Measurements from ENCODE around the gene FAM171A1.

DNA sequence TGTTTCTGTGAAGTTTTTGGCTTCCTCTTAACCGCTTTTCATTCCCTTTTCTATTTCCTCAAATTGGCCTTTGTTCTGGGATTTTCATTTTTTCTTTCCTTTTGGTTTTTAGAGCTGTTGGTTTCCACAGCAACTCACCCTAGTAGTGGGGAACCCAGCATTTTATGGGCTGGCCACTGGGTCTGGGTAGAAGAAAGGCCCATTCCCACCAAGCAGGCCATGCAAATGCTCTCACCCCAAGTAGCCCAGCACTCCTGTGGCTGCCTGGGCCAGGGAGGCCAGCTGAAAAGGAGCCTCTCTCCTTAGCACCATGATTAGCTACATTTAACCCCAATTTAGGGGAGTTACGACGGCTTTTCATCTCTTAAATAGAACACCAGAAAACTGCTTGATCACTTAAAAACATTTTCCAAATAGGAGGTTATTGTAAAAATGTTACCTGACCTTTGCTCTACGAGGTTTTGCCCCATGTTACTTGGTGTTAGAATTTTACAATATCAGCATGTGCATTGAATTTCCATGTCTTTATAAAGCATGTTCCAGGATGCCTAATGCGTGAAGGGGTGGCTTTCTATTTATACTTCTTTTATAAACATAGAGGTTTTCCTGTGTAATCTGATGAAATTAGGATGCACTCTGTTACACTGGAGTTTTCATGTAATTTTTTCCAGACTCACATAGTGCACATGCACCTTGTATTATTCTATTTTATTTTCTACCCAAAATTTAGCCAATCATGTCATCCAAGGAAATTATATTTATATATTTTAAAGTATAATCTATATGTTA, 75.4 kb downstream of the FAM171A1 start:
- TF ChIP-seq RXRA (IDR thresholded peaks at IDR 0.05; ENCODE audit: borderline replicate concordance, low read depth) (no peak), TAF1 (IDR thresholded peaks at IDR 0.05; ENCODE audit: borderline replicate concordance, low read depth, low read length) (no peak), FOXM1 (IDR thresholded peaks at IDR 0.05; ENCODE audit: low read depth) (no peak), POLR2AphosphoS5 (IDR thresholded peaks at IDR 0.05; ENCODE audit: low read depth, low read length) (no peak), CHD2 (IDR thresholded peaks at IDR 0.05; ENCODE audit: low read length, partially characterized antibody) (no peak), MEF2A (IDR thresholded peaks at IDR 0.05; ENCODE audit: borderline replicate concordance, low read depth) (no peak), SMC3 (IDR thresholded peaks at IDR 0.05; ENCODE audit: low read depth, low read length) (no peak), EP300 (IDR thresholded peaks at IDR 0.05; ENCODE audit: borderline replicate concordance in 1 of 2, low read depth in 1 of 2, low read length in 1 of 2) (no peak), ELF1 (IDR thresholded peaks at IDR 0.05) (no peak), FOSL2 (IDR thresholded peaks at IDR 0.05; ENCODE audit: borderline replicate concordance, low read depth) (no peak)
- TF ChIP-seq, protein P1, sequence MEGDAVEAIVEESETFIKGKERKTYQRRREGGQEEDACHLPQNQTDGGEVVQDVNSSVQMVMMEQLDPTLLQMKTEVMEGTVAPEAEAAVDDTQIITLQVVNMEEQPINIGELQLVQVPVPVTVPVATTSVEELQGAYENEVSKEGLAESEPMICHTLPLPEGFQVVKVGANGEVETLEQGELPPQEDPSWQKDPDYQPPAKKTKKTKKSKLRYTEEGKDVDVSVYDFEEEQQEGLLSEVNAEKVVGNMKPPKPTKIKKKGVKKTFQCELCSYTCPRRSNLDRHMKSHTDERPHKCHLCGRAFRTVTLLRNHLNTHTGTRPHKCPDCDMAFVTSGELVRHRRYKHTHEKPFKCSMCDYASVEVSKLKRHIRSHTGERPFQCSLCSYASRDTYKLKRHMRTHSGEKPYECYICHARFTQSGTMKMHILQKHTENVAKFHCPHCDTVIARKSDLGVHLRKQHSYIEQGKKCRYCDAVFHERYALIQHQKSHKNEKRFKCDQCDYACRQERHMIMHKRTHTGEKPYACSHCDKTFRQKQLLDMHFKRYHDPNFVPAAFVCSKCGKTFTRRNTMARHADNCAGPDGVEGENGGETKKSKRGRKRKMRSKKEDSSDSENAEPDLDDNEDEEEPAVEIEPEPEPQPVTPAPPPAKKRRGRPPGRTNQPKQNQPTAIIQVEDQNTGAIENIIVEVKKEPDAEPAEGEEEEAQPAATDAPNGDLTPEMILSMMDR (IDR thresholded peaks at IDR 0.05), result no peak
- TF ChIP-seq, protein P2, sequence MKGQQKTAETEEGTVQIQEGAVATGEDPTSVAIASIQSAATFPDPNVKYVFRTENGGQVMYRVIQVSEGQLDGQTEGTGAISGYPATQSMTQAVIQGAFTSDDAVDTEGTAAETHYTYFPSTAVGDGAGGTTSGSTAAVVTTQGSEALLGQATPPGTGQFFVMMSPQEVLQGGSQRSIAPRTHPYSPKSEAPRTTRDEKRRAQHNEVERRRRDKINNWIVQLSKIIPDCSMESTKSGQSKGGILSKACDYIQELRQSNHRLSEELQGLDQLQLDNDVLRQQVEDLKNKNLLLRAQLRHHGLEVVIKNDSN (IDR thresholded peaks at IDR 0.05; ENCODE audit: borderline replicate concordance, low read depth), result no peak
- TF ChIP-seq, protein P3, sequence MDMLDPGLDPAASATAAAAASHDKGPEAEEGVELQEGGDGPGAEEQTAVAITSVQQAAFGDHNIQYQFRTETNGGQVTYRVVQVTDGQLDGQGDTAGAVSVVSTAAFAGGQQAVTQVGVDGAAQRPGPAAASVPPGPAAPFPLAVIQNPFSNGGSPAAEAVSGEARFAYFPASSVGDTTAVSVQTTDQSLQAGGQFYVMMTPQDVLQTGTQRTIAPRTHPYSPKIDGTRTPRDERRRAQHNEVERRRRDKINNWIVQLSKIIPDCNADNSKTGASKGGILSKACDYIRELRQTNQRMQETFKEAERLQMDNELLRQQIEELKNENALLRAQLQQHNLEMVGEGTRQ (IDR thresholded peaks at IDR 0.05; ENCODE audit: borderline replicate concordance, low read depth, low read length), result no peak
